Measurements from ENCODE around the gene STPG2. TPM values are rescaled to one million over a fixed set of nuclear protein-coding genes. Genes with fewer than 3 reads are reported as not detected.

Gene STPG2
- polyA plus RNA-seq, 2 donors, result 0.02 TPM; not detected in 1

DNA sequence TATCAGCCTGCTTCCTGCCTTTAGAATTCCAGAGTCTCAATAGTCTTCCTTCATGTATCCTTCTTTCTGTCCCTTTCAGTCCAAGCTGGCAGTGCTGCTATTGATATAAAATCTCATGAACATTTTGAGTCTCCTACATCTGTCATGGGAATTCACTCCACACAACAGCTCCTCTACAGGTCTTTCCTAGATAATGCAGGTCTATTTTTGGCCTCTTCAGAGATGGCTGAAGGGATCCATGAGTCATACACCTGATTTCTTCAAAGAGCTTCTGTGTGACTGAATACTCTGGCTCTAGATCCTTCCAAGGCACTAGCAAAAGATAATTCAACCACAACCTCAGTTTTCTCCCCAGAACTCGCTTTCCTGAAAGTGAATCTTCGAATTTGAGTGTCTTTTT lies 115.4 kb downstream of the STPG2 start:
- H3K4me3 ChIP-seq (ENCODE audit: low read depth in 1 of 2, low read length in 2 of 2), result no peak overlapping the region
- H3K4me1 ChIP-seq (ENCODE audit: control insufficient read depth in 2 of 2, insufficient read depth in 2 of 2, low read length in 1 of 2), result no peaks in the 10 kb centered on the region
- no peaks in the 10 kb centered on the region for H3K9me3 ChIP-seq (ENCODE audit: control insufficient read depth in 2 of 2, insufficient read depth in 1 of 2, low read depth in 1 of 2, low read length in 1 of 2)
- no peaks in the 10 kb centered on the region for H3K27me3 ChIP-seq (ENCODE audit: control insufficient read depth in 1 of 2, insufficient read depth in 2 of 2, low read length in 2 of 2)
- no peaks in the 10 kb centered on the region for H3K36me3 ChIP-seq (ENCODE audit: control insufficient read depth in 2 of 2, insufficient read depth in 2 of 2, low read length in 1 of 2)
- WGBS, 2 donors, result 54 to 67% methylated on average over 2 of the region's 2 CpGs
- H3K27ac ChIP-seq (ENCODE audit: low read depth in 2 of 2, low read length in 1 of 2), result no peak overlapping the region

DNA sequence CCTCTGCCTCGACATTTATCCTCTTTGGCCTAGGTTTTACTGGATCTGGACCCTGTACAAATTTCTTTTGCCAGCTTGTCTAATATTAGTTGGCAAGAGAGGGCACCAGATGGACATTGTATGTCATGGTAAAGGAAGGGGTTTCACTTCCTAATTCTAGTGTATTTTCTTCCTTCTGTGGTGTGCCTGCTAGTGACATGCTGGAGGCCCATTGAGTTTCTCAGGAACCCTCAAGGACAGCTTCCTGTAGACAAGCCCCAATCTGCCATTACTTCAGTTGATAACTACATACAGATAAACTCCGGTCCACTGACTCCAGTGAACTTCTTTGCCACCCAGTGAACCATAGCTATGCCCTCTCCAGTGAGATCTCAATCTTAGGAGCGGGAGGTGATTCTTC lies 116.9 kb downstream of the STPG2 start:
- Histone ChIP-seq H3K4me3 (ENCODE audit: low read depth in 1 of 2, low read length in 2 of 2) (no peak overlapping the region), H3K27ac (ENCODE audit: low read depth in 2 of 2, low read length in 1 of 2) (no peak overlapping the region), H3K36me3 (ENCODE audit: control insufficient read depth in 2 of 2, insufficient read depth in 2 of 2, low read length in 1 of 2) (no peaks in the 10 kb centered on the region), H3K4me1 (ENCODE audit: control insufficient read depth in 2 of 2, insufficient read depth in 2 of 2, low read length in 1 of 2) (no peaks in the 10 kb centered on the region), H3K9me3 (ENCODE audit: control insufficient read depth in 2 of 2, insufficient read depth in 1 of 2, low read depth in 1 of 2, low read length in 1 of 2) (no peaks in the 10 kb centered on the region), H3K27me3 (ENCODE audit: control insufficient read depth in 1 of 2, insufficient read depth in 2 of 2, low read length in 2 of 2) (no peaks in the 10 kb centered on the region)
- WGBS, 2 donors, result 88% methylated on average over 3 of the region's 3 CpGs

DNA sequence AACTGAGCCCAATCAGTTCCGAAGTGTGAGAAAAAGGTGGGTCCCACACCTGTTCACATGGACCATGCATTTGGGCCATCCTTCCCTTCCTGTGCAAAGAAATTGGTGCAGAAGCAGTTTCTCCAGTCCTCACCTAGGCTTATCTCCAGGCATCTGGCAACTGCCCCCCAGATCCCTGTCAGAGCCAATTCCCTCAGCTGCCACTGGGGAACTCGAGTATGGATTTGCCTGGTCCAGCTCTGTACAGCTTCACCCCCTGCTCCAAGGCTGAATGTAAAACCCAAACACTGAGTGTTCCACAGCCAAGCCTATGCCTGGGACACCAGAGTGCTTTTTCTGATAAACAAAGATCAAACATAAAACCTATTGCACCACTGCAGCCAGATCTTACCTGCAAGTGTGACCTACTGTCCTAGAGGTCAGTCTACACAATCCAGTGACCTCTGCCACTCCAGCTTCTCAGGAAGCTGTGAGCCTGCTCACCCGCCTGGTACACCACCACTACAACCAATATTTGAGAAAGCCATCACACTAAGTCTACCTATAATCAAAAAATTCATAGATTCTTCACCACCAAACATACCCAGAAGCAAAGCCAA lies 136.4 kb downstream of the STPG2 start:
- Histone ChIP-seq H3K4me3 (ENCODE audit: low read depth in 1 of 2, low read length in 2 of 2) (no peak overlapping the region), H3K9me3 (ENCODE audit: control insufficient read depth in 2 of 2, insufficient read depth in 1 of 2, low read depth in 1 of 2, low read length in 1 of 2) (peaks cover 0 to 5% of the 10 kb centered on the region in 2 donors), H3K27ac (ENCODE audit: low read depth in 2 of 2, low read length in 1 of 2) (no peak overlapping the region), H3K4me1 (ENCODE audit: control insufficient read depth in 2 of 2, insufficient read depth in 2 of 2, low read length in 1 of 2) (no peaks in the 10 kb centered on the region), H3K36me3 (ENCODE audit: control insufficient read depth in 2 of 2, insufficient read depth in 2 of 2, low read length in 1 of 2) (no peaks in the 10 kb centered on the region), H3K27me3 (ENCODE audit: control insufficient read depth in 1 of 2, insufficient read depth in 2 of 2, low read length in 2 of 2) (no peaks in the 10 kb centered on the region)
- WGBS, 2 donors, result 67 to 78% methylated on average over 3 of the region's 3 CpGs

GRCh38 chr4:98006060-98006459 lies 137.2 kb downstream of the STPG2 start:
- Histone ChIP-seq H3K4me3 (ENCODE audit: low read depth in 1 of 2, low read length in 2 of 2) (no peak overlapping the region), H3K4me1 (ENCODE audit: control insufficient read depth in 2 of 2, insufficient read depth in 2 of 2, low read length in 1 of 2) (no peaks in the 10 kb centered on the region), H3K9me3 (ENCODE audit: control insufficient read depth in 2 of 2, insufficient read depth in 1 of 2, low read depth in 1 of 2, low read length in 1 of 2) (peaks cover 0 to 5% of the 10 kb centered on the region in 2 donors), H3K27ac (ENCODE audit: low read depth in 2 of 2, low read length in 1 of 2) (no peak overlapping the region), H3K27me3 (ENCODE audit: control insufficient read depth in 1 of 2, insufficient read depth in 2 of 2, low read length in 2 of 2) (no peaks in the 10 kb centered on the region), H3K36me3 (ENCODE audit: control insufficient read depth in 2 of 2, insufficient read depth in 2 of 2, low read length in 1 of 2) (no peaks in the 10 kb centered on the region)
- WGBS, 2 donors, result 77 to 82% methylated on average over 1 of the region's 1 CpG

DNA sequence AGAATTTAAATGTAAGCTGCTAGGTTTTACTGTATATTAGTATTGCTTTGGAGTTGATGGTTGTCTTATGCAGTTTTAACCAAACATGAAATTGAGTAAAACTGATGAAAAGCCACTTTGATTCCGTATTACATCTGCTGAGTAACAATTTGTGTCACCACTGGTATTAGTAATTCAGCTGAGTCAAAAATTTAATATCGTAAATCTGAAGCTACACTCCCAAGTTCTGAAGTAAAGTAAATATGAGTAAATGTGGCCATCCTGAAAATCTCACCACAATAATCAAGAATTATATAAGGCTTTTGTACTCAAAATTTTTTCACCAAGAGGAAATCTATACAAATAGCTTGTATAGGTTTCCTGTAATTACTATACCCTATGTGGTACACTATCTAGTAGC lies 142.3 kb downstream of the STPG2 start:
- no peaks in the 10 kb centered on the region for H3K27me3 ChIP-seq (ENCODE audit: control insufficient read depth in 1 of 2, insufficient read depth in 2 of 2, low read length in 2 of 2)
- 71 to 77% methylated on average over 2 of the region's 2 CpGs for WGBS, 2 donors

DNA sequence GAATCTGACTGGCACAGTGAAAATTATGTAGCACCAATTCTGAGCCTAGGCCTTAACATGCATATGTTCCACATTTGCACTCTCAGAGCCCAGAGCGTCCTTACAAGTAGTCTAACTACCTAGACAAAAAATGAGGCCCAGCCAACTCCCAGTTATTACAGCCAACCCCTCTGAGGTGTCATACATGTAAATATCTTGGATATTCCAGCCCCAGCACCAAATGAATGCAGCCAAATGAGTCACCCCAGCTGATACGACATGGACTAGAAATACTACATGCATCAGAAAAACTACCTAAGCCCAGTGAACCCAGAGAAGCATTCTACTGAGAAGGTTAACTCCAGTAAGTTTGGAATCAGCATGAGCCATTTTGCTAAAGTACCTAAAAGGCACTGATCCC lies 145.1 kb downstream of the STPG2 start:
- H3K4me3 ChIP-seq (ENCODE audit: low read depth in 1 of 2, low read length in 2 of 2), result no peak overlapping the region
- H3K27me3 ChIP-seq (ENCODE audit: control insufficient read depth in 1 of 2, insufficient read depth in 2 of 2, low read length in 2 of 2), result no peaks in the 10 kb centered on the region
- H3K27ac ChIP-seq (ENCODE audit: low read depth in 2 of 2, low read length in 1 of 2), result no peak overlapping the region
- WGBS, 2 donors, result 75 to 78% methylated on average over 2 of the region's 2 CpGs
- H3K9me3 ChIP-seq (ENCODE audit: control insufficient read depth in 2 of 2, insufficient read depth in 1 of 2, low read depth in 1 of 2, low read length in 1 of 2), result no peaks in the 10 kb centered on the region
- no peaks in the 10 kb centered on the region for H3K4me1 ChIP-seq (ENCODE audit: control insufficient read depth in 2 of 2, insufficient read depth in 2 of 2, low read length in 1 of 2)
- H3K36me3 ChIP-seq (ENCODE audit: control insufficient read depth in 2 of 2, insufficient read depth in 2 of 2, low read length in 1 of 2), result no peaks in the 10 kb centered on the region

More for the DNA sequence above, 142.3 kb downstream of the STPG2 start:
- H3K27ac ChIP-seq (ENCODE audit: low read depth in 2 of 2, low read length in 1 of 2), result no peak overlapping the region
- no peaks in the 10 kb centered on the region for H3K9me3 ChIP-seq (ENCODE audit: control insufficient read depth in 2 of 2, insufficient read depth in 1 of 2, low read depth in 1 of 2, low read length in 1 of 2)
- no peak overlapping the region for H3K4me3 ChIP-seq (ENCODE audit: low read depth in 1 of 2, low read length in 2 of 2)
- no peaks in the 10 kb centered on the region for H3K4me1 ChIP-seq (ENCODE audit: control insufficient read depth in 2 of 2, insufficient read depth in 2 of 2, low read length in 1 of 2)
- H3K36me3 ChIP-seq (ENCODE audit: control insufficient read depth in 2 of 2, insufficient read depth in 2 of 2, low read length in 1 of 2), result no peaks in the 10 kb centered on the region

DNA sequence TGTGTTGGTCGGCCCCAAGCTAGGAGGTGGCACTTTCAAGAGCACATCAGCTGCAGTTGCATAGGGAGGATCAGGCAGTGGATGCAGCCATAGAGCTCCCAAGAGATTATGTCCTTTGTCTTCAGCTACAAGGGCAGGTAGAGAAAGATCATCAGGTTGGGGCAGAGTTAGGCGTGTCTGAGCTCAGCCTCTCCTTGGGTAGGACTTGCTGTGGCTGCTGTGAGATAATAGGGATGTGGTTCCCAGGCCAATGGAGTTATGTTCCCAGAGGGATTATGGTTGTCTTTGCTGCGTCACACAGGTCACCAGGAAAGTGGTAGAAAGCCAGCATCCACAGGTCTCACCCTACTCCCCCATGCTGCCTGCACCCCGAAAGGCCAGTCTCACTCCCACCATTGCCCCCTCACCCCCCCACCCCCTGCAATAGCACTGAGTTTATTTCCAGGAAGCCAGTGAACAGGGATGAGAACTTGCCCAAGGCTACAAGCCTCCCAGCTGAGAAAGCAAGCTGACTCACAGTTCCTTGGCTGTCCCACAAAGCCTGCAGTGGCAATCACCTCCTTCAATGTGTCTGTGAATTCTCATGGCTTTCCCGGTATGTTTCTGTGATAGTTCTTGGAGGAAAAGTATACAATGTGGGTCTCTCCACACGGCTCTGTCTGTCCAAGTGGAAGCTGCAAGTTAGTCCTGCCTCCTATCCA lies 148.4 kb downstream of the STPG2 start:
- no peaks in the 10 kb centered on the region for H3K27me3 ChIP-seq (ENCODE audit: control insufficient read depth in 1 of 2, insufficient read depth in 2 of 2, low read length in 2 of 2)
- H3K9me3 ChIP-seq (ENCODE audit: control insufficient read depth in 2 of 2, insufficient read depth in 1 of 2, low read depth in 1 of 2, low read length in 1 of 2), result no peaks in the 10 kb centered on the region
- no peaks in the 10 kb centered on the region for H3K36me3 ChIP-seq (ENCODE audit: control insufficient read depth in 2 of 2, insufficient read depth in 2 of 2, low read length in 1 of 2)
- 83 to 87% methylated on average over 6 of the region's 6 CpGs for WGBS, 2 donors
- H3K27ac ChIP-seq (ENCODE audit: low read depth in 2 of 2, low read length in 1 of 2), result no peak overlapping the region
- H3K4me1 ChIP-seq (ENCODE audit: control insufficient read depth in 2 of 2, insufficient read depth in 2 of 2, low read length in 1 of 2), result no peaks in the 10 kb centered on the region
- H3K4me3 ChIP-seq (ENCODE audit: low read depth in 1 of 2, low read length in 2 of 2), result no peak overlapping the region

- H3K27ac ChIP-seq (ENCODE audit: low read depth in 2 of 2, low read length in 1 of 2), result no peak overlapping the region
- H3K4me1 ChIP-seq (ENCODE audit: control insufficient read depth in 2 of 2, insufficient read depth in 2 of 2, low read length in 1 of 2), result no peaks in the 10 kb centered on the region
- no peak overlapping the region for H3K4me3 ChIP-seq (ENCODE audit: low read depth in 1 of 2, low read length in 2 of 2)
- 71 to 72% methylated on average over 1 of the region's 1 CpG for WGBS, 2 donors
- no peaks in the 10 kb centered on the region for H3K36me3 ChIP-seq (ENCODE audit: control insufficient read depth in 2 of 2, insufficient read depth in 2 of 2, low read length in 1 of 2)
- H3K27me3 ChIP-seq (ENCODE audit: control insufficient read depth in 1 of 2, insufficient read depth in 2 of 2, low read length in 2 of 2), result no peaks in the 10 kb centered on the region
- H3K9me3 ChIP-seq (ENCODE audit: control insufficient read depth in 2 of 2, insufficient read depth in 1 of 2, low read depth in 1 of 2, low read length in 1 of 2), result no peaks in the 10 kb centered on the region
Observed at GRCh38 chr4:97990409-97990808, 152.9 kb downstream of the STPG2 start.

- Histone ChIP-seq H3K27ac (ENCODE audit: low read depth in 2 of 2, low read length in 1 of 2) (no peak overlapping the region), H3K27me3 (ENCODE audit: control insufficient read depth in 1 of 2, insufficient read depth in 2 of 2, low read length in 2 of 2) (no peaks in the 10 kb centered on the region), H3K36me3 (ENCODE audit: control insufficient read depth in 2 of 2, insufficient read depth in 2 of 2, low read length in 1 of 2) (no peaks in the 10 kb centered on the region), H3K4me1 (ENCODE audit: control insufficient read depth in 2 of 2, insufficient read depth in 2 of 2, low read length in 1 of 2) (no peaks in the 10 kb centered on the region), H3K9me3 (ENCODE audit: control insufficient read depth in 2 of 2, insufficient read depth in 1 of 2, low read depth in 1 of 2, low read length in 1 of 2) (no peaks in the 10 kb centered on the region), H3K4me3 (ENCODE audit: low read depth in 1 of 2, low read length in 2 of 2) (no peak overlapping the region)
- 41 to 45% methylated on average over 2 of the region's 2 CpGs for WGBS, 2 donors
Observed at GRCh38 chr4:97987019-97987648, 156.1 kb downstream of the STPG2 start.

Data from esophagus (tissue), 2 donors.